ENCODE measurements around the gene TARP.

Gene TARP

DNA sequence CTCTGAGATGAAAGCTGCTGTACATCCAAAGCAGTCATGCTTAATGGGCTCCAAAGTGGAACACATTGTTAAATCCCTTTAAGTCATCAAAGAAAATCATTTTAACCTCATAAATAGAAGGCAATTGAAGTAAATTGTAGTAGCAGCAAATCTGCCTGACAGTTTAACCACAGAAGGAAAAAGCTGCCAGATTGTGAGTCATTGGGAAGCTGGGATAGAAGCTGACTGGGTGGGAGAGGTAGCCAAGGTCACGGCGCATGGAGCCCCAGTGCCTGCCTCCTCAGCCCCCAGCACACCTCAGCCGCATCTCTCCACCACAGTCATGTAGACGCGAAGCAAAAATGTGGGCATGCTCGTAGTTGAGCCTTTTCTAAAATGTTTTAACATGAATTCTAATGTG lies 44.0 kb downstream of the TARP start:
- Histone ChIP-seq H3K14ac (ENCODE audit: low read length) (no peak overlapping the region), H3K79me1 (ENCODE audit: low read depth, low read length) (no peaks in the 10 kb centered on the region), H3K4me1 (ENCODE audit: control insufficient read depth in 2 of 2, insufficient read depth in 1 of 2, low read depth in 1 of 2, low read length in 2 of 2) (peaks cover 0 to 1% of the 10 kb centered on the region in 2 donors), H3K4me3 (ENCODE audit: low read length in 2 of 2) (no peak overlapping the region), H2AK5ac (ENCODE audit: low read depth, low read length) (no peak overlapping the region), H4K8ac (ENCODE audit: low read depth, low read length) (no peak overlapping the region), H3K18ac (ENCODE audit: low read length) (no peak overlapping the region), H3K36me3 (replicated peaks in 1 of 2; ENCODE audit: control insufficient read depth in 2 of 2, insufficient read depth in 2 of 2, low read length in 2 of 2) (peaks cover 6 to 75% of the 10 kb centered on the region in 2 donors), H2BK5ac (ENCODE audit: low read length) (no peak overlapping the region), H3K4ac (ENCODE audit: low read length) (no peak overlapping the region), H4K91ac (ENCODE audit: low read depth, low read length, poor library complexity) (no peak overlapping the region), H2AFZ (ENCODE audit: low read length) (no peak overlapping the region), H2BK15ac (ENCODE audit: low read length) (no peak overlapping the region), H3K23ac (ENCODE audit: low read depth, low read length, poor library complexity) (no peak overlapping the region), H3K9me3 (replicated peaks in 1 of 2; ENCODE audit: control insufficient read depth in 2 of 2, insufficient read depth in 1 of 2, low read depth in 1 of 2, low read length in 2 of 2) (no peaks in the 10 kb centered on the region), H3K27ac (replicated peaks; ENCODE audit: low read length) (no peak overlapping the region), H2BK120ac (ENCODE audit: low read depth, low read length) (no peak overlapping the region), H2BK12ac (ENCODE audit: low read length) (no peak overlapping the region), H3K27me3 (ENCODE audit: control insufficient read depth in 3 of 3, insufficient read depth in 3 of 3, low read depth in 1 of 3, low read length in 3 of 3) (no peaks in the 10 kb centered on the region), H3K9ac (ENCODE audit: low read depth, low read length, poor library complexity) (no peak overlapping the region), H3K4me2 (ENCODE audit: insufficient read depth, low read length, poor library complexity, severe bottlenecking) (no peak overlapping the region)
- WGBS, 2 donors (ENCODE audit: extremely low coverage in 2 of 2, insufficient read length in 2 of 2, insufficient replicate concordance in 1 of 2) = no CpG with 5 or more reads among the region's 6 CpGs
- no peak for DNase-seq (ENCODE audit: low spot score)

DNA sequence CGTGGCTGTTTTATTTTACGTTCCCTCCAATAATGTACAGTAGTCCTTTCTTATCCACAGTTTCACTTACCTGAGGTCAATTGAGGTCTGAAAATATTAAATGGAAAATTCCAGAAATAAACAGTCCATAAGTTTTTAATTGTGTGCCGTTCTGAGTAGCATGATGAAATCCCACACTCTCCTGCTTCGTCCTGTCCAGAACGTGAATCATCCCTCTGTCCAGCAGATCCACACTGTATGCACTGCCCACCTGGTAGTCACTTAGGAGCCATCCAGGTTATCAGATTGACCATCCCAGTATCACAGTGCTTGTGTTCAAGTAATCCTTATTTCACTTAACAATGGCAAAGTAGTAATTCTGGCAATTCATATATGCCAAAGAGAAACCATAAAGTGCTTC lies 49.0 kb downstream of the TARP start:
- H3K27ac ChIP-seq (replicated peaks; ENCODE audit: low read length) = no peak overlapping the region
- WGBS, 2 donors (ENCODE audit: extremely low coverage in 2 of 2, insufficient read length in 2 of 2, insufficient replicate concordance in 1 of 2) = no CpG with 5 or more reads among the region's 5 CpGs
- H3K9ac ChIP-seq (ENCODE audit: low read depth, low read length, poor library complexity) = no peak overlapping the region
- no peak overlapping the region for H2AFZ ChIP-seq (ENCODE audit: low read length)
- DNase-seq (ENCODE audit: low spot score) = no peak
- no peak overlapping the region for H3K4me2 ChIP-seq (ENCODE audit: insufficient read depth, low read length, poor library complexity, severe bottlenecking)
- no peak overlapping the region for H3K4ac ChIP-seq (ENCODE audit: low read length)
- no peak overlapping the region for H2BK5ac ChIP-seq (ENCODE audit: low read length)
- H3K4me3 ChIP-seq (ENCODE audit: low read length in 2 of 2) = no peak overlapping the region
- no peaks in the 10 kb centered on the region for H3K79me1 ChIP-seq (ENCODE audit: low read depth, low read length)
- H3K9me3 ChIP-seq (replicated peaks in 1 of 2; ENCODE audit: control insufficient read depth in 2 of 2, insufficient read depth in 1 of 2, low read depth in 1 of 2, low read length in 2 of 2) = no peaks in the 10 kb centered on the region
- H3K27me3 ChIP-seq (ENCODE audit: control insufficient read depth in 3 of 3, insufficient read depth in 3 of 3, low read depth in 1 of 3, low read length in 3 of 3) = no peaks in the 10 kb centered on the region
- H4K8ac ChIP-seq (ENCODE audit: low read depth, low read length) = no peak overlapping the region
- H2BK120ac ChIP-seq (ENCODE audit: low read depth, low read length) = no peak overlapping the region
- H2AK5ac ChIP-seq (ENCODE audit: low read depth, low read length) = no peak overlapping the region
- H3K23ac ChIP-seq (ENCODE audit: low read depth, low read length, poor library complexity) = no peak overlapping the region
- H3K14ac ChIP-seq (ENCODE audit: low read length) = no peak overlapping the region
- no peak overlapping the region for H2BK12ac ChIP-seq (ENCODE audit: low read length)
- H3K18ac ChIP-seq (ENCODE audit: low read length) = no peak overlapping the region
- H2BK15ac ChIP-seq (ENCODE audit: low read length) = no peak overlapping the region
- H4K91ac ChIP-seq (ENCODE audit: low read depth, low read length, poor library complexity) = no peak overlapping the region
- no peaks in the 10 kb centered on the region for H3K4me1 ChIP-seq (ENCODE audit: control insufficient read depth in 2 of 2, insufficient read depth in 1 of 2, low read depth in 1 of 2, low read length in 2 of 2)
- peaks cover 18 to 99% of the 10 kb centered on the region in 2 donors for H3K36me3 ChIP-seq (replicated peaks in 1 of 2; ENCODE audit: control insufficient read depth in 2 of 2, insufficient read depth in 2 of 2, low read length in 2 of 2)

DNA sequence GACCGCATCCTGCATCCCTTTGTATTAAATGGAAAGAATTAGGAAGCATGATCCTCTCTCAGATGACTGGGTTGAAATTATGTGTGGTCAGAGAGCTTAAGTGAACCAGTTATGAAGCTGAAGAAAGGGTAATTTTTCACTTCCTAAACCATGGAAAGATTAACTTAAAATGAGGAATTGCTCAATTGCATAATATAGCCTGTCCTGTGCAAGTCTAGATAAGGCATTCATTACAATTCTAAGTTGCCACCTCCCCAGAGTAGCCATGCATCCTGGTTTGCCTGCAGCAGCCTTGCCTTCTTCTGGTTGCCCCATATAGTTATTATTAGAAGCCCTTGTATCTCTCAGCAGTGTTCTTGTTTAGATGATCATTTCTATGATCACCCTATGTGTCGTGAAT lies 50.1 kb downstream of the TARP start:
- Histone ChIP-seq H4K91ac (ENCODE audit: low read depth, low read length, poor library complexity) (no peak overlapping the region), H2BK15ac (ENCODE audit: low read length) (no peak overlapping the region), H2BK5ac (ENCODE audit: low read length) (no peak overlapping the region), H3K18ac (ENCODE audit: low read length) (no peak overlapping the region), H3K27me3 (ENCODE audit: control insufficient read depth in 3 of 3, insufficient read depth in 3 of 3, low read depth in 1 of 3, low read length in 3 of 3) (no peaks in the 10 kb centered on the region), H3K79me1 (ENCODE audit: low read depth, low read length) (no peaks in the 10 kb centered on the region), H3K4me2 (ENCODE audit: insufficient read depth, low read length, poor library complexity, severe bottlenecking) (no peak overlapping the region), H2AFZ (ENCODE audit: low read length) (no peak overlapping the region), H3K36me3 (replicated peaks in 1 of 2; ENCODE audit: control insufficient read depth in 2 of 2, insufficient read depth in 2 of 2, low read length in 2 of 2) (peaks cover 16 to 99% of the 10 kb centered on the region in 2 donors), H3K9me3 (replicated peaks in 1 of 2; ENCODE audit: control insufficient read depth in 2 of 2, insufficient read depth in 1 of 2, low read depth in 1 of 2, low read length in 2 of 2) (no peaks in the 10 kb centered on the region), H3K9ac (ENCODE audit: low read depth, low read length, poor library complexity) (no peak overlapping the region), H2AK5ac (ENCODE audit: low read depth, low read length) (no peak overlapping the region), H3K23ac (ENCODE audit: low read depth, low read length, poor library complexity) (no peak overlapping the region), H3K14ac (ENCODE audit: low read length) (no peak overlapping the region), H3K4me3 (ENCODE audit: low read length in 2 of 2) (no peak overlapping the region), H3K4ac (ENCODE audit: low read length) (no peak overlapping the region), H2BK120ac (ENCODE audit: low read depth, low read length) (no peak overlapping the region), H2BK12ac (ENCODE audit: low read length) (no peak overlapping the region), H4K8ac (ENCODE audit: low read depth, low read length) (no peak overlapping the region), H3K27ac (replicated peaks; ENCODE audit: low read length) (no peak overlapping the region), H3K4me1 (ENCODE audit: control insufficient read depth in 2 of 2, insufficient read depth in 1 of 2, low read depth in 1 of 2, low read length in 2 of 2) (no peaks in the 10 kb centered on the region)
- WGBS, 2 donors (ENCODE audit: extremely low coverage in 2 of 2, insufficient read length in 2 of 2, insufficient replicate concordance in 1 of 2) = no CpG with 5 or more reads among the region's 2 CpGs
- no peak for DNase-seq (ENCODE audit: low spot score)

DNA sequence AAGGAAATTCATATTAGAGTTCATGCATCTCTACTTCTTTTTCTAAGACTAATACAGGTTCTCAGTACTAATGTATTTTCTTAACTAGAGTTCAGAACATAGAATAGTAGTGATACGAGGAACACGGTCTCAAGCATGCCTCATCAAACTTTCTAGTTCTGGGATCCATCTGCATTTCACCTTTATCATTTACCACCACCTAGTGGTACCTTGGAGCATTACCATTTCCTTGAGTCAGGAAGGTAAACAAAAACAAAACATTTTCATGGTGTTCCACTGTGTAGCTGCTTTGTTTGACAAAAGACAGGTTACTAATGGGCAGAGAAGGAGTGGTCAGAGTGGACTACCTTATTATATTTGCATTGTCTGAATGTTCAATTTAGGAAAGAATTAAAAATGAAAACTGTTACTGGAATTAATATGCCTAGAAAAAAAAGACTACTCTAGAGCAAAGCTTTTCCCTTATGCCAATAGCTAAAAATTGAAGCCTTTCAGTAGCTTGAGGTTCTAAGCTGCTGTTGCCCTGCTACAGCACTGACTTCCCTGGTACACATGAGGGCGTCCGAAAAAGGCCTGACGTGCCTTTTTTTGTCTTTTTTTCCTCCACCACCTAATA lies 50.8 kb downstream of the TARP start:
- H3K9me3 ChIP-seq (replicated peaks in 1 of 2; ENCODE audit: control insufficient read depth in 2 of 2, insufficient read depth in 1 of 2, low read depth in 1 of 2, low read length in 2 of 2) = no peaks in the 10 kb centered on the region

More for the DNA sequence above, 50.8 kb downstream of the TARP start:
- no peak overlapping the region for H2BK120ac ChIP-seq (ENCODE audit: low read depth, low read length)
- H3K27me3 ChIP-seq (ENCODE audit: control insufficient read depth in 3 of 3, insufficient read depth in 3 of 3, low read depth in 1 of 3, low read length in 3 of 3) = no peaks in the 10 kb centered on the region
- peaks cover 18 to 99% of the 10 kb centered on the region in 2 donors for H3K36me3 ChIP-seq (replicated peaks in 1 of 2; ENCODE audit: control insufficient read depth in 2 of 2, insufficient read depth in 2 of 2, low read length in 2 of 2)
- H2BK12ac ChIP-seq (ENCODE audit: low read length) = no peak overlapping the region
- H3K23ac ChIP-seq (ENCODE audit: low read depth, low read length, poor library complexity) = no peak overlapping the region
- no peak overlapping the region for H3K9ac ChIP-seq (ENCODE audit: low read depth, low read length, poor library complexity)
- no peaks in the 10 kb centered on the region for H3K79me1 ChIP-seq (ENCODE audit: low read depth, low read length)
- H3K4me1 ChIP-seq (ENCODE audit: control insufficient read depth in 2 of 2, insufficient read depth in 1 of 2, low read depth in 1 of 2, low read length in 2 of 2) = no peaks in the 10 kb centered on the region
- H3K4me3 ChIP-seq (ENCODE audit: low read length in 2 of 2) = no peak overlapping the region
- H2AFZ ChIP-seq (ENCODE audit: low read length) = no peak overlapping the region
- no peak overlapping the region for H3K18ac ChIP-seq (ENCODE audit: low read length)
- H4K91ac ChIP-seq (ENCODE audit: low read depth, low read length, poor library complexity) = no peak overlapping the region
- H3K4me2 ChIP-seq (ENCODE audit: insufficient read depth, low read length, poor library complexity, severe bottlenecking) = no peak overlapping the region
- H3K4ac ChIP-seq (ENCODE audit: low read length) = no peak overlapping the region
- WGBS, 2 donors (ENCODE audit: extremely low coverage in 2 of 2, insufficient read length in 2 of 2, insufficient replicate concordance in 1 of 2) = no CpG with 5 or more reads among the region's 5 CpGs
- H2AK5ac ChIP-seq (ENCODE audit: low read depth, low read length) = no peak overlapping the region
- no peak overlapping the region for H2BK5ac ChIP-seq (ENCODE audit: low read length)
- H4K8ac ChIP-seq (ENCODE audit: low read depth, low read length) = no peak overlapping the region
- DNase-seq (ENCODE audit: low spot score) = peak; percentile 35
- no peak overlapping the region for H3K14ac ChIP-seq (ENCODE audit: low read length)
- no peak overlapping the region for H3K27ac ChIP-seq (replicated peaks; ENCODE audit: low read length)
- no peak overlapping the region for H2BK15ac ChIP-seq (ENCODE audit: low read length)
